GM18526 (cell line): Measurements from ENCODE around the gene PIEZO2.

Source experiments
- POLR2A ChIP-seq: IDR thresholded peaks from 3 replicates; pipeline ENCODE4 v1.6.1; 2011; ENCODE audit not compliant: insufficient read length; ENCODE audit errors: extremely low read depth

PIEZO2 gene

GRCh38 chr18:10750191-10751035 is 399.0 kb downstream of the PIEZO2 start:
- no peak for TF ChIP-seq POLR2A

- TF ChIP-seq POLR2A = no peak
Measured at GRCh38 chr18:10748641-10749040, 400.7 kb downstream of the PIEZO2 start.

- no peak for TF ChIP-seq POLR2A
Measured at GRCh38 chr18:10745971-10746370, 403.4 kb downstream of the PIEZO2 start.

GRCh38 chr18:10745219-10745618 is 404.1 kb downstream of the PIEZO2 start:
- no peak for TF ChIP-seq POLR2A

- TF ChIP-seq POLR2A = no peak
Measured at GRCh38 chr18:10743766-10744165, 405.6 kb downstream of the PIEZO2 start.

- TF ChIP-seq POLR2A = no peak
Measured at GRCh38 chr18:10739152-10739551, 410.2 kb downstream of the PIEZO2 start.

GRCh38 chr18:10736984-10737383 is 412.4 kb downstream of the PIEZO2 start:
- TF ChIP-seq POLR2A = no peak

GRCh38 chr18:10732990-10733389 is 416.4 kb downstream of the PIEZO2 start:
- no peak for TF ChIP-seq POLR2A

- no peak for TF ChIP-seq POLR2A
Measured at GRCh38 chr18:10727477-10727876, 421.9 kb downstream of the PIEZO2 start.

- no peak for TF ChIP-seq POLR2A
Measured at GRCh38 chr18:10726198-10727068, 422.9 kb downstream of the PIEZO2 start.

- TF ChIP-seq POLR2A = no peak
Measured at GRCh38 chr18:10724666-10725065, 424.7 kb downstream of the PIEZO2 start.

- no peak for TF ChIP-seq POLR2A
Measured at GRCh38 chr18:10723496-10723895, 425.9 kb downstream of the PIEZO2 start.

GRCh38 chr18:10718809-10719208 is 430.6 kb downstream of the PIEZO2 start:
- no peak for TF ChIP-seq POLR2A

- no peak for TF ChIP-seq POLR2A
Measured at GRCh38 chr18:10715791-10716190, 433.6 kb downstream of the PIEZO2 start.

GRCh38 chr18:10713409-10713808 is 436.0 kb downstream of the PIEZO2 start:
- TF ChIP-seq POLR2A = no peak

- no peak for TF ChIP-seq POLR2A
Measured at GRCh38 chr18:10707294-10707693, 442.1 kb downstream of the PIEZO2 start.
